IMR-90 (cell line): ENCODE measurements around the gene PSMA7. TPM values are rescaled to one million over a fixed set of nuclear protein-coding genes. Genes with fewer than 3 reads are reported as not detected.

Source experiments
- ATAC-seq: fragments of 200-7000 bp; cut with Tn5 transposase; 2 replicates; pipeline ENCODE4 v1.9.1; 2020; ENCODE audit warnings: low read depth, mild to moderate bottlenecking, moderate library complexity
- BruUV-seq: library from RNA; stranded (reverse); fragments of 400-500 nt; replicated peaks from 2 replicates; lab custom pipeline; 2021; lab: Mats Ljungman, UMichigan
- CTCF ChIA-PET: fragments of 300-600 bp; formaldehyde crosslinking; extraction: SDS; loops from one replicate; lab custom pipeline; 2021; ENCODE audit warnings: antibody characterized with exemption; lab: Yijun Ruan, JAX
- POLR2A ChIA-PET: fragments of 300-600 bp; sonication (Branson Sonifier 250); formaldehyde crosslinking; loops from one replicate; lab custom pipeline; 2022; ENCODE audit warnings: antibody characterized with exemption; ENCODE audit not compliant: unreplicated experiment; lab: Charles Lee
- DNase-seq: peaks from one replicate; pipeline ENCODE4 v3.0.0; 2013
- H2AFZ ChIP-seq: replicated peaks from 2 replicates; pipeline ENCODE3; 2013; ENCODE audit warnings: low read length, mild to moderate bottlenecking; ENCODE audit not compliant: poor library complexity
- H2AK5ac ChIP-seq: 2 replicates; pipeline ENCODE4 v1.6.1; 2013; ENCODE audit warnings: low read depth, low read length, inconsistent platforms
- H2AK9ac ChIP-seq: replicated peaks from 2 replicates; pipeline ENCODE3; 2013; ENCODE audit warnings: mild to moderate bottlenecking, low read depth, low read length, moderate library complexity; ENCODE audit not compliant: poor library complexity
- H2BK120ac ChIP-seq: 2 replicates; pipeline ENCODE4 v1.6.1; 2013; ENCODE audit warnings: low read depth, low read length, inconsistent platforms
- H2BK15ac ChIP-seq: 3 replicates; pipeline ENCODE4 v1.6.1; 2013; ENCODE audit warnings: low read depth, low read length, inconsistent platforms
- H2BK20ac ChIP-seq: 2 replicates; pipeline ENCODE4 v1.6.1; 2013; ENCODE audit warnings: low read depth, mild to moderate bottlenecking, inconsistent platforms, low read length, moderate library complexity
- H2BK5ac ChIP-seq: 2 replicates; pipeline ENCODE4 v1.6.1; 2013; ENCODE audit warnings: mild to moderate bottlenecking, low read depth, low read length, inconsistent platforms; ENCODE audit not compliant: poor library complexity, severe bottlenecking
- H3K14ac ChIP-seq: replicated peaks from 2 replicates; pipeline ENCODE4 v1.6.1; 2013; ENCODE audit warnings: low read depth, low read length, inconsistent platforms
- H3K18ac ChIP-seq: 2 replicates; pipeline ENCODE4 v1.6.1; 2013; ENCODE audit warnings: low read depth, low read length, control low read depth
- H3K23ac ChIP-seq: 2 replicates; pipeline ENCODE4 v1.6.1; 2013; ENCODE audit warnings: low read depth, low read length, inconsistent platforms
- H3K27ac ChIP-seq: 2 replicates; pipeline ENCODE4 v1.5.1; 2013; ENCODE audit warnings: mild to moderate bottlenecking, control low read depth, low read length; ENCODE audit not compliant: insufficient read depth
- H3K27me3 ChIP-seq: 2 replicates; pipeline ENCODE4 v1.6.1; 2013; ENCODE audit warnings: low read length; ENCODE audit not compliant: control insufficient read depth, insufficient read depth
- H3K36me3 ChIP-seq: 2 replicates; pipeline ENCODE4 v1.6.1; 2013; ENCODE audit warnings: low read length, mixed read lengths; ENCODE audit not compliant: control insufficient read depth, insufficient read depth
- H3K4ac ChIP-seq: 2 replicates; pipeline ENCODE4 v1.6.1; 2013; ENCODE audit warnings: low read depth, low read length, inconsistent platforms
- H3K4me1 ChIP-seq: 2 replicates; pipeline ENCODE4 v1.6.1; 2013; ENCODE audit warnings: low read length, mixed read lengths; ENCODE audit not compliant: control insufficient read depth, insufficient read depth
- H3K4me2 ChIP-seq: 2 replicates; pipeline ENCODE4 v1.6.1; 2013; ENCODE audit warnings: low read depth, mild to moderate bottlenecking, control low read depth, low read length, moderate library complexity
- H3K4me3 ChIP-seq: 2 replicates; pipeline ENCODE4 v1.5.1; 2013; ENCODE audit warnings: low read depth, mild to moderate bottlenecking, control low read depth, low read length, moderate library complexity; ENCODE audit not compliant: insufficient read depth
- H3K56ac ChIP-seq: 2 replicates; pipeline ENCODE4 v1.6.1; 2013; ENCODE audit warnings: low read length, inconsistent platforms; ENCODE audit not compliant: insufficient read depth; ENCODE audit errors: extremely low read depth
- H3K79me1 ChIP-seq, 2 experiments: 2 replicates each; pipeline ENCODE4 v1.6.1; 2013; ENCODE audit warnings: low read length in 2 of 2, inconsistent platforms in 1 of 2, low read depth in 1 of 2
- H3K9ac ChIP-seq: 2 replicates; pipeline ENCODE4 v1.6.1; 2013; ENCODE audit warnings: low read depth, low read length, control low read depth
- H3K9me1 ChIP-seq: 2 replicates; pipeline ENCODE4 v1.6.1; 2013; ENCODE audit warnings: low read length, inconsistent platforms; ENCODE audit not compliant: insufficient read depth
- H3K9me3 ChIP-seq: 2 replicates; pipeline ENCODE4 v1.6.1; 2013; ENCODE audit warnings: low read length; ENCODE audit not compliant: control insufficient read depth, insufficient read depth
- H4K20me1 ChIP-seq: 2 replicates; pipeline ENCODE4 v1.6.1; 2013; ENCODE audit warnings: low read length, inconsistent platforms; ENCODE audit not compliant: insufficient read depth
- H4K5ac ChIP-seq: 2 replicates; pipeline ENCODE4 v1.6.1; 2013; ENCODE audit warnings: mild to moderate bottlenecking, low read depth, low read length, control low read depth
- H4K8ac ChIP-seq, 2 experiments: 2 replicates each; pipeline ENCODE4 v1.6.1; 2013; ENCODE audit warnings: low read depth in 2 of 2, low read length in 2 of 2, control low read depth in 1 of 2, inconsistent platforms in 1 of 2
- H4K91ac ChIP-seq: 2 replicates; pipeline ENCODE4 v1.6.1; 2013; ENCODE audit warnings: low read depth, low read length, inconsistent platforms; ENCODE audit not compliant: insufficient read depth
- BHLHE40 ChIP-seq: fragments of 150-350 bp; IDR thresholded peaks from 2 replicates; pipeline ENCODE4 v1.6.1; 2016; ENCODE audit warnings: mild to moderate bottlenecking, low read depth, low read length
- CEBPB ChIP-seq: IDR thresholded peaks from 2 replicates; pipeline ENCODE4 v1.6.1; 2012; ENCODE audit warnings: low read depth, low read length, improper control_type of control experiment
- CHD1 ChIP-seq: IDR thresholded peaks from 2 replicates; pipeline ENCODE4 v1.6.1; 2012; ENCODE audit warnings: low read depth, low read length, improper control_type of control experiment
- FOS ChIP-seq: fragments of 150-350 bp; IDR thresholded peaks from 2 replicates; pipeline ENCODE4 v1.6.1; 2016; ENCODE audit warnings: low read depth, low read length
- MAFK ChIP-seq: IDR thresholded peaks from 2 replicates; pipeline ENCODE4 v1.6.1; 2012; ENCODE audit warnings: low read depth, low read length, improper control_type of control experiment
- MAZ ChIP-seq: IDR thresholded peaks from 2 replicates; pipeline ENCODE4 v1.6.1; 2012; ENCODE audit warnings: low read depth, mild to moderate bottlenecking, low read length, improper control_type of control experiment, moderate library complexity, borderline replicate concordance
- MXI1 ChIP-seq: IDR thresholded peaks from 2 replicates; pipeline ENCODE4 v1.6.1; 2012; ENCODE audit warnings: low read depth, mild to moderate bottlenecking, low read length, moderate library complexity, borderline replicate concordance
- NFE2L2 ChIP-seq: fragments of 150-350 bp; IDR thresholded peaks from 2 replicates; pipeline ENCODE4 v1.6.1; 2016; ENCODE audit warnings: low read depth, mild to moderate bottlenecking, low read length
- POLR2A ChIP-seq: IDR thresholded peaks from 2 replicates; pipeline ENCODE4 v1.6.1; 2012; ENCODE audit warnings: mild to moderate bottlenecking, low read depth, low read length
- RAD21 ChIP-seq: IDR thresholded peaks from 2 replicates; pipeline ENCODE4 v1.6.1; 2012; ENCODE audit warnings: low read length, improper control_type of control experiment
- RCOR1 ChIP-seq: IDR thresholded peaks from 2 replicates; pipeline ENCODE4 v1.6.1; 2012; ENCODE audit warnings: mild to moderate bottlenecking, low read length, improper control_type of control experiment; ENCODE audit not compliant: insufficient replicate concordance
- RFX5 ChIP-seq: IDR thresholded peaks from 2 replicates; pipeline ENCODE4 v1.8.0; 2012; ENCODE audit warnings: low read depth, mild to moderate bottlenecking, low read length, moderate library complexity
- SMC3 ChIP-seq: fragments of 150-350 bp; IDR thresholded peaks from 2 replicates; pipeline ENCODE4 v1.6.1; 2016; ENCODE audit warnings: low read depth, mild to moderate bottlenecking, antibody characterized with exemption, low read length, moderate library complexity
- WGBS, 2 experiments: methylation state at CpG; one replicate each; pipeline versions ENCODE4 v1.1.5 to v1.1.7; 2013; ENCODE audit warnings: missing lambda C conversion rate in 2 of 2; ENCODE audit not compliant: insufficient read length in 1 of 2; ENCODE audit errors: extremely low coverage in 2 of 2; 5-methylcytosine and 5-hydroxymethylcytosine counted together
- dilution Hi-C: fragments of 300-500 bp; cut with HindIII; formaldehyde crosslinking; loops from one replicate; pipeline ENCODE4 v1.14.3; 2018; ENCODE audit warnings: low sequenced_read_pairs; ENCODE audit not compliant: unreplicated experiment
- in situ Hi-C: fragments of 300-500 bp; cut with MboI; formaldehyde crosslinking; loops from 3 replicates; pipeline ENCODE4 v1.14.3; 2019; ENCODE audit warnings: low sequenced_read_pairs, inconsistent platforms, mixed read lengths
- intact Hi-C: fragments of 100-400 bp; cut with micrococcal nuclease; formaldehyde crosslinking; loops from 2 replicates; pipeline ENCODE4 v1.10.0; 2022
- polyA plus RNA-seq, 3 experiments: library from polyadenylated mRNA; depleted of rRNA; stranded (reverse); fragments of >200 nt; gene quantifications; 2 replicates each; pipeline ENCODE4 v1.2.3, GENCODE V29; 2012; ENCODE audit warnings: low replicate concordance in 1 of 3
- total RNA-seq: library from RNA; depleted of rRNA; stranded (reverse); fragments of >200 nt; gene quantifications from 2 replicates; pipeline ENCODE4 v1.2.3, GENCODE V29; 2012
- TF ChIP-seq, protein P1 (sequence below): fragments of 150-350 bp; IDR thresholded peaks from 2 replicates; pipeline ENCODE4 v1.6.1; 2017; ENCODE audit warnings: mild to moderate bottlenecking, antibody characterized with exemption, low read length, low read depth
- TF ChIP-seq, protein P2 (sequence below): fragments of 150-350 bp; IDR thresholded peaks from 2 replicates; pipeline ENCODE4 v1.6.1; 2016; ENCODE audit warnings: low read depth, mild to moderate bottlenecking, low read length, moderate library complexity, borderline replicate concordance
- TF ChIP-seq, protein P3 (sequence below): conservative IDR thresholded peaks from 2 replicates; pipeline ENCODE4 v1.5.1; 2012; ENCODE audit warnings: mild to moderate bottlenecking, low read depth, low read length, improper control_type of control experiment

Gene PSMA7
- total and polyA plus RNA-seq, 2 of the 4 experiments (the other 2 are of a cell fraction), result 417 to 458 TPM

DNA sequence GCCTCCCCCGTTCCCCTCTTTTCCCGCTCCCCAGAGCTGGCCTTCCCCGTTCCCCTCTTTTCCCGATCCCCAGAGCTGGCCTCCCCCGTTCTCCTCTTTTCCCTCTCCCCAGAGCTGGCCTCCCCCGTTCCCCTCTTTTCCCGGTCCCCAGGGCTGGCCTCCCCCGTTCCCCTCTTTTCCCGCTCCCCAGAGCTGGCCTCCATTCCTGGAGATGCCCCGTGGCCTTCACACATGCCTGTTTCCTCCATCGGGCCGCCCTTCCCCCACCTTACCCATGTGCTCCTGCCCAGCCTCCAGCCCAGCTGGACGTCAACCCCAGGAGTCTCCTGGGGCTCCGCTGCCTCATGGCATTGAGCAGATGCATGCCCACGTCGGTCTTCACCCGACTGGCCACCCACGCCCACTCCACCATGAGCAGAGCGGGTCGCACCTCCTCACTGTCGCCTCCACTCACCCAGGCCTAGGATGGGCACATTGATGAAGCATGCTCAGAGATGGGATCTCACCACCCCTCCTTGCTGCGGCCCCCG lies 8.7 kb upstream of the PSMA7 start:
- no peak for ATAC-seq
- in situ Hi-C loops, result no loop called here
- Histone ChIP-seq H2AK5ac (no peak overlapping the region), H3K4me3 (no peak overlapping the region), H2BK5ac (no peak overlapping the region), H4K5ac (no peak overlapping the region), H3K27me3 (no peaks in the 10 kb centered on the region), H3K9me1 (peaks cover 29% of the 10 kb centered on the region), H2AFZ (no peak overlapping the region), H2AK9ac (no peak overlapping the region), H4K8ac (no peak overlapping the region), H2BK20ac (no peak overlapping the region), H3K27ac (no peak overlapping the region), H2BK15ac (no peak overlapping the region), H3K4me1 (peaks cover 5% of the 10 kb centered on the region), H3K14ac (no peak overlapping the region), H3K9ac (no peak overlapping the region), H3K23ac (no peak overlapping the region), H3K79me1 (peaks cover 22 to 85% of the 10 kb centered on the region in 2 experiments), H3K18ac (no peak overlapping the region), H3K9me3 (no peaks in the 10 kb centered on the region), H3K4me2 (no peak overlapping the region), H3K4ac (no peak overlapping the region), H3K36me3 (peaks cover 10% of the 10 kb centered on the region; the same call in 1 of the 2 replicates), H4K20me1 (peaks cover 89% of the 10 kb centered on the region), H3K56ac (no peak overlapping the region), H2BK120ac (no peak overlapping the region), H4K91ac (no peak overlapping the region)
- TF ChIP-seq FOS (no peak), BHLHE40 (no peak), RCOR1 (no peak), RAD21 (no peak), SMC3 (no peak), RFX5 (no peak), POLR2A (no peak), MXI1 (no peak), MAZ (no peak), CEBPB (no peak), NFE2L2 (no peak), MAFK (no peak), CHD1 (no peak)
- TF ChIP-seq, protein P1, sequence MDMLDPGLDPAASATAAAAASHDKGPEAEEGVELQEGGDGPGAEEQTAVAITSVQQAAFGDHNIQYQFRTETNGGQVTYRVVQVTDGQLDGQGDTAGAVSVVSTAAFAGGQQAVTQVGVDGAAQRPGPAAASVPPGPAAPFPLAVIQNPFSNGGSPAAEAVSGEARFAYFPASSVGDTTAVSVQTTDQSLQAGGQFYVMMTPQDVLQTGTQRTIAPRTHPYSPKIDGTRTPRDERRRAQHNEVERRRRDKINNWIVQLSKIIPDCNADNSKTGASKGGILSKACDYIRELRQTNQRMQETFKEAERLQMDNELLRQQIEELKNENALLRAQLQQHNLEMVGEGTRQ, result no peak
- TF ChIP-seq, protein P2, sequence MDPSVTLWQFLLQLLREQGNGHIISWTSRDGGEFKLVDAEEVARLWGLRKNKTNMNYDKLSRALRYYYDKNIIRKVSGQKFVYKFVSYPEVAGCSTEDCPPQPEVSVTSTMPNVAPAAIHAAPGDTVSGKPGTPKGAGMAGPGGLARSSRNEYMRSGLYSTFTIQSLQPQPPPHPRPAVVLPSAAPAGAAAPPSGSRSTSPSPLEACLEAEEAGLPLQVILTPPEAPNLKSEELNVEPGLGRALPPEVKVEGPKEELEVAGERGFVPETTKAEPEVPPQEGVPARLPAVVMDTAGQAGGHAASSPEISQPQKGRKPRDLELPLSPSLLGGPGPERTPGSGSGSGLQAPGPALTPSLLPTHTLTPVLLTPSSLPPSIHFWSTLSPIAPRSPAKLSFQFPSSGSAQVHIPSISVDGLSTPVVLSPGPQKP, result no peak
- TF ChIP-seq, protein P3, sequence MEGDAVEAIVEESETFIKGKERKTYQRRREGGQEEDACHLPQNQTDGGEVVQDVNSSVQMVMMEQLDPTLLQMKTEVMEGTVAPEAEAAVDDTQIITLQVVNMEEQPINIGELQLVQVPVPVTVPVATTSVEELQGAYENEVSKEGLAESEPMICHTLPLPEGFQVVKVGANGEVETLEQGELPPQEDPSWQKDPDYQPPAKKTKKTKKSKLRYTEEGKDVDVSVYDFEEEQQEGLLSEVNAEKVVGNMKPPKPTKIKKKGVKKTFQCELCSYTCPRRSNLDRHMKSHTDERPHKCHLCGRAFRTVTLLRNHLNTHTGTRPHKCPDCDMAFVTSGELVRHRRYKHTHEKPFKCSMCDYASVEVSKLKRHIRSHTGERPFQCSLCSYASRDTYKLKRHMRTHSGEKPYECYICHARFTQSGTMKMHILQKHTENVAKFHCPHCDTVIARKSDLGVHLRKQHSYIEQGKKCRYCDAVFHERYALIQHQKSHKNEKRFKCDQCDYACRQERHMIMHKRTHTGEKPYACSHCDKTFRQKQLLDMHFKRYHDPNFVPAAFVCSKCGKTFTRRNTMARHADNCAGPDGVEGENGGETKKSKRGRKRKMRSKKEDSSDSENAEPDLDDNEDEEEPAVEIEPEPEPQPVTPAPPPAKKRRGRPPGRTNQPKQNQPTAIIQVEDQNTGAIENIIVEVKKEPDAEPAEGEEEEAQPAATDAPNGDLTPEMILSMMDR, result no peak
- CTCF ChIA-PET, result no interaction called here
- BruUV-seq, result no TSS peak
- POLR2A ChIA-PET, result no interaction called here
- DNase-seq, result no peak
- 94% methylated on average over 8 of the region's 23 CpGs; no CpG with 5 or more reads in 1 of the 2 experiments for WGBS, 2 experiments
- dilution Hi-C loops, result no loop called here
- intact Hi-C loops, result no loop called here
